ENCODE results near the gene PDLIM1. TPM values are rescaled to one million over a fixed set of nuclear protein-coding genes. Genes with fewer than 3 reads are reported as not detected.

Gene PDLIM1
- total and polyA plus RNA-seq, 2 experiments from 2014 or later, result 111 to 233 TPM

- TF ChIP-seq ZNF462 (CRISPR knock-in tag; IDR thresholded peaks at IDR 0.05) (no peak), EZH2 (IDR thresholded peaks at IDR 0.05; ENCODE audit: low read depth, unreplicated experiment) (no peak), STAT1 (IDR thresholded peaks at IDR 0.05; ENCODE audit: unreplicated experiment) (no peak), ZNF114 (CRISPR knock-in tag; IDR thresholded peaks at IDR 0.05) (no peak)
Measured at GRCh38 chr10:95315509-95315908, 24.7 kb upstream of the PDLIM1 start (continued).

GRCh38 chr10:95314192-95314918, 23.6 kb upstream of the PDLIM1 start:
- peaks cover 36% of the 10 kb centered on the region for H3K4me1 Mint-ChIP-seq
- no peak overlapping the region for H3K4me2 ChIP-seq
- no peak overlapping the region for H3K27ac ChIP-seq (ENCODE audit: low read depth)
- no peaks in the 10 kb centered on the region for H3K9me3 Mint-ChIP-seq
- peaks cover 2% of the 10 kb centered on the region for H3K27me3 Mint-ChIP-seq (ENCODE audit: insufficient read depth, low read depth, poor library complexity)
- 0 out of 2 replicates have a peak, but pooled peaks cover 4% of the 10 kb centered on the region for H3F3A ChIP-seq (replicated peaks; ENCODE audit: low read depth)
- peaks cover 12% of the 10 kb centered on the region; the same call in 1 of the 2 replicates for H3K9me2 ChIP-seq (ENCODE audit: insufficient read depth)
- no peaks in the 10 kb centered on the region for H3K27me3 ChIP-seq (ENCODE audit: insufficient read depth)
- no peak overlapping the region for H3K27ac Mint-ChIP-seq
- no peaks in the 10 kb centered on the region for H3K79me2 ChIP-seq (replicated peaks; ENCODE audit: insufficient read depth)
- no peaks in the 10 kb centered on the region for H4K20me1 ChIP-seq (replicated peaks; ENCODE audit: insufficient read depth)
- peak; percentile 21; the same call in 1 of the 3 replicates for ATAC-seq
- peaks cover 35% of the 10 kb centered on the region for H3K4me1 ChIP-seq (ENCODE audit: insufficient read depth)
- peaks cover 3% of the 10 kb centered on the region; the same call in 2 of the 3 replicates for H3K36me3 Mint-ChIP-seq (ENCODE audit: low read depth)
- no peak overlapping the region for H3K4me3 ChIP-seq
- H2AFZ ChIP-seq, result no peak overlapping the region
- no peak for DNase-seq (ENCODE audit: low spot score)
- H3K36me3 ChIP-seq (ENCODE audit: insufficient read depth), result no peaks in the 10 kb centered on the region
- no peak overlapping the region for H3K4me3 Mint-ChIP-seq
- no peak for TF ChIP-seq CTCF (conservative IDR thresholded peaks at IDR 0.05; ENCODE audit: low read depth in 2 of 2)
- no peak for TF ChIP-seq POLR2AphosphoS5 (IDR thresholded peaks at IDR 0.05; ENCODE audit: low read depth)
- TF ChIP-seq STAT1 (IDR thresholded peaks at IDR 0.05; ENCODE audit: unreplicated experiment), result no peak
- no peak for TF ChIP-seq EZH2 (IDR thresholded peaks at IDR 0.05; ENCODE audit: low read depth, unreplicated experiment)
- no peak for TF ChIP-seq ZNF114 (CRISPR knock-in tag; IDR thresholded peaks at IDR 0.05)
- no peak for TF ChIP-seq ZNF331 (CRISPR knock-in tag; IDR thresholded peaks at IDR 0.05; ENCODE audit: low read depth)
- no peak for TF ChIP-seq CREB1 (CRISPR knock-in tag; IDR thresholded peaks at IDR 0.05; ENCODE audit: low read depth)
- no peak for TF ChIP-seq EZH2phosphoT487 (IDR thresholded peaks at IDR 0.05; ENCODE audit: unreplicated experiment)
- TF ChIP-seq ETS1 (IDR thresholded peaks at IDR 0.05), result no peak
- no peak for TF ChIP-seq JUNB (IDR thresholded peaks at IDR 0.05; ENCODE audit: unreplicated experiment)
- TF ChIP-seq NANOG (IDR thresholded peaks at IDR 0.05; ENCODE audit: borderline replicate concordance), result no peak
